Measurements from ENCODE around the gene NDUFA13.

- no peak for TF ChIP-seq EP300 (IDR thresholded peaks at IDR 0.05; ENCODE audit: borderline replicate concordance in 1 of 2, low read depth in 1 of 2, low read length in 1 of 2)
- no peak for TF ChIP-seq ELF1 (IDR thresholded peaks at IDR 0.05)
- TF ChIP-seq CTCF (IDR thresholded peaks at IDR 0.05), result no peak
- no peak for TF ChIP-seq RAD21 (IDR thresholded peaks at IDR 0.05; ENCODE audit: low read length)
- no peak for TF ChIP-seq YY1 (IDR thresholded peaks at IDR 0.05; ENCODE audit: low read depth)
- TF ChIP-seq FOXM1 (IDR thresholded peaks at IDR 0.05; ENCODE audit: low read depth), result no peak
- TF ChIP-seq TAF1 (IDR thresholded peaks at IDR 0.05; ENCODE audit: borderline replicate concordance, low read depth, low read length), result no peak
- TF ChIP-seq POLR2AphosphoS5 (IDR thresholded peaks at IDR 0.05; ENCODE audit: low read depth, low read length), result no peak
- TF ChIP-seq USF2 (IDR thresholded peaks at IDR 0.05; ENCODE audit: borderline replicate concordance, low read depth, low read length), result no peak
- TF ChIP-seq PBX3 (IDR thresholded peaks at IDR 0.05), result no peak
These were observed 28.7 kb upstream of the NDUFA13 start for GRCh38 chr19:19487077-19487949.

All from SK-N-SH (cell line).